Lung (tissue), 12 donors: Measurements from ENCODE around the gene DPP6. TPM values are rescaled to one million over a fixed set of nuclear protein-coding genes. Genes with fewer than 3 reads are reported as not detected.

ENCODE experiments used
- ATAC-seq: fragments of 200-7000 bp; cut with Tn5 transposase; one replicate; pipeline ENCODE4 v1.9.1; 2020; ENCODE audit warnings: moderate number of reproducible peaks; ENCODE audit not compliant: insufficient read depth, low FRiP score
- DNase-seq, 3 donors: peaks; one replicate each; pipeline ENCODE4 v3.0.0-alpha.2; 2013 to 2017
- H3K27ac ChIP-seq, 2 donors: one replicate each; pipeline ENCODE4 v1.5.1; 2013; ENCODE audit warnings: mild to moderate bottlenecking in 2 of 2, moderate library complexity in 2 of 2, control low read depth in 1 of 2, inconsistent platforms in 1 of 2, low read depth in 1 of 2, low read length in 1 of 2
- H3K27me3 ChIP-seq, 3 donors: one replicate each; pipeline ENCODE4 v1.5.1; 2013; ENCODE audit warnings: low read length in 2 of 3; ENCODE audit not compliant: control insufficient read depth in 3 of 3, insufficient read depth in 3 of 3
- H3K36me3 ChIP-seq, 4 donors: one replicate each; pipeline ENCODE4 v1.5.1; 2013; ENCODE audit warnings: low read length in 4 of 4, mild to moderate bottlenecking in 1 of 4, moderate library complexity in 1 of 4; ENCODE audit not compliant: control insufficient read depth in 4 of 4, insufficient read depth in 4 of 4
- H3K4me1 ChIP-seq, 5 donors: one replicate each; pipeline ENCODE4 v1.5.1; 2013; ENCODE audit warnings: low read length in 5 of 5, mild to moderate bottlenecking in 2 of 5, moderate library complexity in 1 of 5; ENCODE audit not compliant: control insufficient read depth in 5 of 5, insufficient read depth in 5 of 5
- H3K4me3 ChIP-seq: one replicate; pipeline ENCODE4 v1.5.1; 2013; ENCODE audit warnings: mild to moderate bottlenecking, control low read depth, moderate library complexity
- H3K9ac ChIP-seq, 2 donors: one replicate each; pipeline ENCODE4 v1.5.1; 2013; ENCODE audit warnings: low read length in 2 of 2, control low read depth in 1 of 2; ENCODE audit not compliant: insufficient read depth in 1 of 2
- H3K9me3 ChIP-seq, 4 donors: one replicate each; pipeline ENCODE4 v1.5.1; 2013; ENCODE audit warnings: low read length in 3 of 4, mild to moderate bottlenecking in 1 of 4, moderate library complexity in 1 of 4; ENCODE audit not compliant: control insufficient read depth in 4 of 4, insufficient read depth in 3 of 4
- CTCF ChIP-seq: IDR thresholded peaks from 2 replicates; pipeline ENCODE4 v1.5.1; 2012; ENCODE audit warnings: mild to moderate bottlenecking; ENCODE audit errors: control extremely low read depth, extremely low read depth
- WGBS, 2 donors: extraction: QIAGEN DNeasy Blood & Tissue Kit; methylation state at CpG; one replicate each; pipeline ENCODE4 v1.1.7; 2013; 5-methylcytosine and 5-hydroxymethylcytosine counted together
- polyA plus RNA-seq, 2 donors: library from polyadenylated mRNA; stranded (reverse); fragments of 200-250 nt; gene quantifications; one replicate each; pipeline ENCODE4 v1.2.1, GENCODE V29; 2013
- total RNA-seq, 2 donors: library from RNA; depleted of rRNA in 1 of 2; stranded (reverse); fragments of >200 nt in 1 of 2; gene quantifications; one replicate each; pipeline ENCODE4 v1.2.1, GENCODE V29; 2014 to 2021
- donor health status: control.
- donor health status: control.
- donor health status: Bipolar disorder and iron deficiency.
- donor health status: healthy.
- donor health status: DM: yes; HTN: yes; CAD: no.

Gene DPP6
- total and polyA plus RNA-seq, 4 donors = 0.08 to 1.3 (median 0.75) TPM

DNA sequence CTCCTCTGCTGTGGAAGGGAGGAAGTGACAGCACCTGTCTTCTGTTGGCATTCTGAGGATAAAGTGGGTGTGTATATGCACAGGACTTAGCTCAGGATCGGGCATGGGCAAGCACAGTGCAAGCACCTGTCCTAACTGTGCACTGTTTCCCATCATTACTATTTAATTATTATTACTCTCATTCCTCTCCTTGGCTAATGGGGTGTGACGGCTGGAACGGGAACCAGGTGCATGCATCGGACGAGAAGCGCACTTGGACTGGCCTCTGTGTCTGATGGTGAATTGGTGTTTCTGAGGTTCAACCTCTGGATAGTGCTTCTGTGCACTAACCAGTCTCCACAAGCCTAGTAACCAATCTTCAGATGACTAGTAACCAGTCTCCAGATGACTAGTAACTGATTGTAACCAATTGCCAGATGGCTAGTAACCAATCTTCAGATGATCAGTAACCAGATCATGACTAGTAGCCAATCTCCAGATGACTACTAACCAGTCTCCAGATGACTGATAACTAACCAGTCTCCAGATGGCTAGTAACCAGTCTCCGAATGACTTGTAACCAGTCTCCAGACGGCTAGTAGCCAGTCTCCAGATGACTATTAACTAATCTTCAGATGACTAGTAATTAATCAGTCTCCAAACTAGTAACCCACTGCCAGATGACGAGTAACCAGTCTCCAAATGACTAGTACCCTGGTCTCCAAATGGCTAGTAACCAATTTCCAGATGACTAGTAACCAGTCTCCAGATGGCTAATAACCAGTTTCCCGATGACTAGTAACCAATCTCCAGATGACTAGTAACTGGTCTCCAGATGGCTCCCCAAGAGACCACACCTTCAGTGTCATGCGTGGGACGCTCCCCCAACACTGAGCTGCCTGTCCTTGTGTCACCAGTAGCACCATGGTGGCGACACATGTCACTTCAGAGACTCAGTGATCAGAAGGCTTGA lies 864.9 kb downstream of the DPP6 start:
- Histone ChIP-seq H3K9me3 (no peaks in the 10 kb centered on the region), H3K4me3 (no peak overlapping the region), H3K36me3 (no peaks in the 10 kb centered on the region), H3K4me1 (peaks cover 0 to 15% (median 0%) of the 10 kb centered on the region in 5 donors), H3K27me3 (peaks cover 0 to 18% (median 0%) of the 10 kb centered on the region in 3 donors), H3K9ac (no peak overlapping the region), H3K27ac (no peak overlapping the region)
- ATAC-seq (no peak), DNase-seq (no peak)
- 91 to 92% methylated on average over 13 of the region's 13 CpGs for WGBS, 2 donors
- no peak for TF ChIP-seq CTCF

DNA sequence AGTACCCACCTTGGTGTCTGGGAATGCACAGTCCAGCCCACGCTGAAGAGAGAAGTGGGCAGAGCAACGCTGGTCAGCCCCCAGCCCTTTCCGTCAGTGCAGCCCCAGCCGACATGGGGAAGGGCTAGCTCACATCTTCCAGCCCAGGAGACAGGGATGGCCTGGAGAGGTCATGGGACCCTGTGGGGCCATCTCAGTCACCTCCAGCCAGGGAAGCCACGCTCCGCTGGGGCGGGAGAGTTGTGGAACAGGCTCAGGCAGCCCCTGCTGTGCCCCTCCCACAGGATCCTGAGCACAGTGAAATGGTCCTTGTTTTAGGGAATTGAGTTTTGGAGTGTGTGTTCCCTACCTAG lies 865.6 kb downstream of the DPP6 start:
- no peak overlapping the region for H3K4me3 ChIP-seq

GRCh38 chr7:154918266-154918665 lies 866.1 kb downstream of the DPP6 start:
- ATAC-seq = no peak

More for the DNA sequence above, 865.6 kb downstream of the DPP6 start:
- ATAC-seq (no peak), DNase-seq (no peak)
- no peaks in the 10 kb centered on the region for H3K36me3 ChIP-seq
- H3K27me3 ChIP-seq = peaks cover 0 to 18% (median 0%) of the 10 kb centered on the region in 3 donors
- TF ChIP-seq CTCF = no peak
- H3K27ac ChIP-seq = no peak overlapping the region
- H3K9me3 ChIP-seq = no peaks in the 10 kb centered on the region
- no peak overlapping the region for H3K9ac ChIP-seq
- 74 to 81% methylated on average over 7 of the region's 7 CpGs for WGBS, 2 donors
- H3K4me1 ChIP-seq = peaks cover 0 to 14% (median 0%) of the 10 kb centered on the region in 5 donors

More at GRCh38 chr7:154918266-154918665, 866.1 kb downstream of the DPP6 start:
- Histone ChIP-seq H3K4me1 (peaks cover 0 to 9% (median 0%) of the 10 kb centered on the region in 5 donors), H3K4me3 (no peak overlapping the region), H3K9me3 (no peaks in the 10 kb centered on the region), H3K27ac (no peak overlapping the region), H3K36me3 (no peaks in the 10 kb centered on the region), H3K9ac (no peak overlapping the region), H3K27me3 (peaks cover 0 to 18% (median 0%) of the 10 kb centered on the region in 3 donors)
- no peak for DNase-seq
- no peak for TF ChIP-seq CTCF
- WGBS, 2 donors = 76 to 81% methylated on average over 6 of the region's 6 CpGs
